HCT116 (cell line): Measurements from ENCODE around the gene NHERF2. TPM values are rescaled to one million over a fixed set of nuclear protein-coding genes. Genes with fewer than 3 reads are reported as not detected.

Experiments
- ATAC-seq: fragments of 200-7000 bp; cut with Tn5 transposase; 2 replicates; pipeline ENCODE4 v1.9.1; 2020; ENCODE audit warnings: mild to moderate bottlenecking, moderate library complexity
- BruUV-seq: library from RNA; stranded (reverse); fragments of 400-500 nt; replicated peaks from 2 replicates; lab custom pipeline; 2021; lab: Mats Ljungman, UMichigan
- CTCF ChIA-PET: fragments of 300-600 bp; sonication (Branson Sonifier 250); formaldehyde crosslinking; loops from one replicate; lab custom pipeline; 2021; ENCODE audit warnings: antibody characterized with exemption; lab: Charles Lee
- POLR2A ChIA-PET: fragments of 300-600, 350-600 bp; sonication (Branson Sonifier 250); formaldehyde crosslinking; loops from one replicate; lab custom pipeline; 2021; ENCODE audit warnings: antibody characterized with exemption; lab: Charles Lee
- RAD21 ChIA-PET, 2 experiments: fragments of 300-600 bp; sonication (Branson Sonifier 250); formaldehyde crosslinking; loops; one replicate each; lab custom pipeline; 2023; ENCODE audit warnings: low total read pairs in 2 of 2; ENCODE audit not compliant: uncharacterized antibody in 2 of 2, unreplicated experiment in 2 of 2, low non-redundant PET in 1 of 2; lab: Charles Lee
- DNase-seq: peaks from one replicate; pipeline ENCODE4 v3.0.0-alpha.2; 2010; ENCODE audit warnings: low read depth, low spot score
- H2AFZ ChIP-seq: fragments of 200-600 bp; shearing (Covaris generic), sonication (generic); 2 replicates; pipeline ENCODE4 v1.6.1; 2017; ENCODE audit warnings: low read depth, mixed run types, mixed read lengths, antibody characterized with exemption, low read length; ENCODE audit not compliant: poor library complexity, severe bottlenecking
- H3K27ac ChIP-seq: 2 replicates; pipeline ENCODE4 v1.5.1; 2012; ENCODE audit warnings: low read depth, low read length
- H3K27me3 ChIP-seq: fragments of 200-600 bp; sonication (generic); 2 replicates; pipeline ENCODE4 v1.6.1; 2016; ENCODE audit warnings: mixed run types, low read length, mixed read lengths; ENCODE audit not compliant: insufficient read depth
- H3K36me3 ChIP-seq, 2 experiments: fragments of 200-500 bp in 1 of 2; fragments of 200-600 bp in 1 of 2; sonication (Bioruptor generic) in 1 of 2; sonication (generic) in 1 of 2; 2 replicates each; pipeline versions ENCODE4 v1.5.1 to v1.6.1; 2014 to 2016; ENCODE audit warnings: low read length in 2 of 2, inconsistent platforms in 1 of 2, mixed read lengths in 1 of 2, mixed run types in 1 of 2; ENCODE audit not compliant: insufficient read depth in 2 of 2, control insufficient read depth in 1 of 2
- H3K4me1 ChIP-seq, 2 experiments: fragments of 200-600 bp in 1 of 2; sonication (generic) in 1 of 2; 2 replicates each; pipeline versions ENCODE4 v1.5.1 to v1.6.1; 2012 to 2017; ENCODE audit warnings: low read length in 2 of 2, inconsistent platforms in 1 of 2, mild to moderate bottlenecking in 1 of 2, mixed read lengths in 1 of 2, mixed run types in 1 of 2, moderate library complexity in 1 of 2; ENCODE audit not compliant: insufficient read depth in 2 of 2, control insufficient read depth in 1 of 2
- H3K4me2 ChIP-seq: fragments of 200-600 bp; sonication (generic); 2 replicates; pipeline ENCODE4 v1.6.1; 2017; ENCODE audit warnings: mixed run types, low read length, mixed read lengths
- H3K4me3 ChIP-seq, 2 experiments: fragments of 200-600 bp in 1 of 2; sonication (generic) in 1 of 2; replicated peaks in 1 of 2; 2 replicates each; pipeline ENCODE4 v1.5.1; 2011 to 2016; ENCODE audit warnings: low read length in 2 of 2, control low read depth in 1 of 2, low read depth in 1 of 2, mild to moderate bottlenecking in 1 of 2, mixed read lengths in 1 of 2, mixed run types in 1 of 2
- H3K79me2 ChIP-seq: fragments of 200-600 bp; sonication (generic); 2 replicates; pipeline ENCODE4 v1.6.1; 2017; ENCODE audit warnings: mild to moderate bottlenecking, mixed run types, low read length, moderate library complexity, mixed read lengths; ENCODE audit not compliant: insufficient read depth
- H3K9ac ChIP-seq: fragments of 200-600 bp; sonication (generic); 2 replicates; pipeline ENCODE4 v1.6.1; 2016; ENCODE audit warnings: low read length, mixed read lengths
- H3K9me2 ChIP-seq: fragments of 200-600 bp; sonication (generic), shearing (Covaris generic); 2 replicates; pipeline ENCODE4 v1.6.1; 2017; ENCODE audit warnings: mixed run types, mild to moderate bottlenecking, moderate library complexity; ENCODE audit not compliant: insufficient read depth
- H3K9me3 ChIP-seq, 2 experiments: fragments of 200-500 bp in 1 of 2; fragments of 200-600 bp in 1 of 2; sonication (Bioruptor generic) in 1 of 2; sonication (generic) in 1 of 2; 2 replicates each; pipeline ENCODE4 v1.6.1; 2014 to 2017; ENCODE audit warnings: low read length in 2 of 2, mixed read lengths in 2 of 2, inconsistent platforms in 1 of 2, low read depth in 1 of 2, mild to moderate bottlenecking in 1 of 2, mixed run types in 1 of 2, moderate library complexity in 1 of 2; ENCODE audit not compliant: control insufficient read depth in 1 of 2, insufficient read depth in 1 of 2
- H4K20me1 ChIP-seq: fragments of 200-600 bp; sonication (generic), shearing (Covaris generic); 2 replicates; pipeline ENCODE4 v1.6.1; 2017; ENCODE audit warnings: mixed run types, mild to moderate bottlenecking, moderate library complexity; ENCODE audit not compliant: insufficient read depth
- CBX3 ChIP-seq: IDR thresholded peaks from 2 replicates; pipeline ENCODE4 v1.6.1; 2012; ENCODE audit warnings: low read depth
- EGR1 ChIP-seq: IDR thresholded peaks from 2 replicates; pipeline ENCODE4 v1.6.1; 2012; ENCODE audit warnings: low read depth
- ELF1 ChIP-seq: IDR thresholded peaks from 2 replicates; pipeline ENCODE4 v1.6.1; 2012; ENCODE audit warnings: low read depth, borderline replicate concordance
- EZH2phosphoT487 ChIP-seq: fragments of 200-600 bp; IDR thresholded peaks from 2 replicates; pipeline ENCODE4 v1.6.1; 2018; ENCODE audit warnings: antibody characterized with exemption, borderline replicate concordance
- FOSL1 ChIP-seq: IDR thresholded peaks from 2 replicates; pipeline ENCODE4 v1.6.1; 2012; ENCODE audit warnings: low read depth
- POLR2A ChIP-seq: IDR thresholded peaks from 2 replicates; pipeline ENCODE4 v1.7.0; 2011; ENCODE audit warnings: borderline replicate concordance; ENCODE audit not compliant: insufficient read depth, insufficient read length; ENCODE audit errors: extremely low read depth
- POLR2AphosphoS5 ChIP-seq: IDR thresholded peaks from 2 replicates; pipeline ENCODE4 v1.6.1; 2011; ENCODE audit warnings: mild to moderate bottlenecking, low read depth, low read length, moderate library complexity
- RAD21 ChIP-seq: IDR thresholded peaks from 2 replicates; pipeline ENCODE4 v1.6.1; 2012; ENCODE audit warnings: low read depth, mild to moderate bottlenecking
- SP1 ChIP-seq: IDR thresholded peaks from 2 replicates; pipeline ENCODE4 v1.6.1; 2012; ENCODE audit warnings: low read depth
- TCF7L2 ChIP-seq: IDR thresholded peaks from 2 replicates; pipeline ENCODE4 v1.7.0; 2011; ENCODE audit warnings: borderline replicate concordance, inconsistent platforms; ENCODE audit not compliant: insufficient read depth, insufficient read length; ENCODE audit errors: extremely low read depth
- YY1 ChIP-seq: IDR thresholded peaks from 2 replicates; pipeline ENCODE4 v1.6.1; 2011; ENCODE audit warnings: low read length, low read depth, moderate library complexity, mild to moderate bottlenecking; ENCODE audit not compliant: insufficient replicate concordance; ENCODE audit errors: extremely low read depth
- ZFX ChIP-seq: fragments of 450-650 bp; IDR thresholded peaks from 2 replicates; pipeline ENCODE4 v1.6.1; 2017
- ZNF274 ChIP-seq: fragments of 200-500 bp; sonication (Bioruptor generic); IDR thresholded peaks from 2 replicates; pipeline ENCODE4 v1.6.1; 2014; ENCODE audit warnings: mild to moderate bottlenecking, low read depth, low read length, inconsistent platforms
- intact Hi-C: fragments of 100-400 bp; cut with micrococcal nuclease; formaldehyde crosslinking; loops from 2 replicates; pipeline ENCODE4 v1.10.0; 2022
- total RNA-seq: library from RNA; stranded (reverse); gene quantifications from one replicate; pipeline ENCODE4 v1.2.1, GENCODE V29; 2021; ENCODE audit not compliant: unreplicated experiment
- TF ChIP-seq, protein P1 (sequence below), 3 experiments: fragments of 200-600 bp in 1 of 3; sonication (generic) in 1 of 3; IDR thresholded peaks in 2 of 3; conservative IDR thresholded peaks in 1 of 3; 2 replicates each; pipeline ENCODE4 v1.5.1; 2012 to 2017; ENCODE audit warnings: low read depth in 2 of 3, low read length in 2 of 3, antibody characterized with exemption in 1 of 3, borderline replicate concordance in 1 of 3, control low read depth in 1 of 3, mild to moderate bottlenecking in 1 of 3, mixed read lengths in 1 of 3, mixed run types in 1 of 3, moderate library complexity in 1 of 3; ENCODE audit not compliant: insufficient read depth in 1 of 3
- TF ChIP-seq, protein P2 (sequence below): IDR thresholded peaks from 2 replicates; pipeline ENCODE4 v1.6.1; 2011; ENCODE audit warnings: mild to moderate bottlenecking, low read length, moderate library complexity; ENCODE audit not compliant: insufficient replicate concordance; ENCODE audit errors: extremely low read depth
- TF ChIP-seq, protein P3 (sequence below): IDR thresholded peaks from 2 replicates; pipeline ENCODE4 v1.6.1; 2012
- TF ChIP-seq, protein P4 (sequence below): IDR thresholded peaks from 2 replicates; pipeline ENCODE4 v1.6.1; 2012

Gene NHERF2
- total RNA-seq, 1 experiment from 2014 or later, result 58.4 TPM

DNA sequence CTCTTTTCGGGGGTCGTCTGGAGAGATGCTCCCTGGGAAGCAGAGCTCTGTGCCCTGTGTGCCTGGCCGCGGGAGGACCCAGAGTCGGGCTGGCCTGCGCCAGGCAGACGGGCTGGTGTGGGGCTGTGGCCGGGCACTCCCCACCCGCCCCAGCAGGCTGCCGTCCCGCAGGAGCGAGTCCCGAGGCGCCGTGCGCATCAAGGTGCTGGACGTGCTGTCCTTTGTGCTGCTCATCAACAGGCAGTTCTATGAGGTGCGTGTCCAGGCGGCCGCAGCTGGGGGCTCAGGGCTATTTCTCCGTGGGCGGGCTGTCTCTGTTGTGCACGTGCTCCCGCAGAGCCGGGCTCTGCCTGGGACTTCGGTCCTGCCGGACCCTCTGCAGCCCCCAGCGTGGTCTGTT lies 36.1 kb downstream of the NHERF2 start:
- TF ChIP-seq, protein P1, sequence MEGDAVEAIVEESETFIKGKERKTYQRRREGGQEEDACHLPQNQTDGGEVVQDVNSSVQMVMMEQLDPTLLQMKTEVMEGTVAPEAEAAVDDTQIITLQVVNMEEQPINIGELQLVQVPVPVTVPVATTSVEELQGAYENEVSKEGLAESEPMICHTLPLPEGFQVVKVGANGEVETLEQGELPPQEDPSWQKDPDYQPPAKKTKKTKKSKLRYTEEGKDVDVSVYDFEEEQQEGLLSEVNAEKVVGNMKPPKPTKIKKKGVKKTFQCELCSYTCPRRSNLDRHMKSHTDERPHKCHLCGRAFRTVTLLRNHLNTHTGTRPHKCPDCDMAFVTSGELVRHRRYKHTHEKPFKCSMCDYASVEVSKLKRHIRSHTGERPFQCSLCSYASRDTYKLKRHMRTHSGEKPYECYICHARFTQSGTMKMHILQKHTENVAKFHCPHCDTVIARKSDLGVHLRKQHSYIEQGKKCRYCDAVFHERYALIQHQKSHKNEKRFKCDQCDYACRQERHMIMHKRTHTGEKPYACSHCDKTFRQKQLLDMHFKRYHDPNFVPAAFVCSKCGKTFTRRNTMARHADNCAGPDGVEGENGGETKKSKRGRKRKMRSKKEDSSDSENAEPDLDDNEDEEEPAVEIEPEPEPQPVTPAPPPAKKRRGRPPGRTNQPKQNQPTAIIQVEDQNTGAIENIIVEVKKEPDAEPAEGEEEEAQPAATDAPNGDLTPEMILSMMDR (IDR thresholded peaks at IDR 0.05 in 2 of 3, conservative IDR thresholded peaks at IDR 0.05 in 1 of 3; ENCODE audit: borderline replicate concordance in 1 of 3, insufficient read depth in 1 of 3, low read depth in 2 of 3, low read length in 2 of 3), result no peak
- TF ChIP-seq ZFX (no peak), YY1 (no peak), SP1 (no peak), POLR2A (no peak), RAD21 (no peak), ZNF274 (no peak), CBX3 (no peak), TCF7L2 (no peak), EGR1 (no peak), FOSL1 (no peak), ELF1 (no peak), EZH2phosphoT487 (no peak), POLR2AphosphoS5 (no peak)
- TF ChIP-seq, protein P2, sequence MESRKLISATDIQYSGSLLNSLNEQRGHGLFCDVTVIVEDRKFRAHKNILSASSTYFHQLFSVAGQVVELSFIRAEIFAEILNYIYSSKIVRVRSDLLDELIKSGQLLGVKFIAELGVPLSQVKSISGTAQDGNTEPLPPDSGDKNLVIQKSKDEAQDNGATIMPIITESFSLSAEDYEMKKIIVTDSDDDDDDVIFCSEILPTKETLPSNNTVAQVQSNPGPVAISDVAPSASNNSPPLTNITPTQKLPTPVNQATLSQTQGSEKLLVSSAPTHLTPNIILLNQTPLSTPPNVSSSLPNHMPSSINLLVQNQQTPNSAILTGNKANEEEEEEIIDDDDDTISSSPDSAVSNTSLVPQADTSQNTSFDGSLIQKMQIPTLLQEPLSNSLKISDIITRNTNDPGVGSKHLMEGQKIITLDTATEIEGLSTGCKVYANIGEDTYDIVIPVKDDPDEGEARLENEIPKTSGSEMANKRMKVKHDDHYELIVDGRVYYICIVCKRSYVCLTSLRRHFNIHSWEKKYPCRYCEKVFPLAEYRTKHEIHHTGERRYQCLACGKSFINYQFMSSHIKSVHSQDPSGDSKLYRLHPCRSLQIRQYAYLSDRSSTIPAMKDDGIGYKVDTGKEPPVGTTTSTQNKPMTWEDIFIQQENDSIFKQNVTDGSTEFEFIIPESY, result no peak
- TF ChIP-seq, protein P3, sequence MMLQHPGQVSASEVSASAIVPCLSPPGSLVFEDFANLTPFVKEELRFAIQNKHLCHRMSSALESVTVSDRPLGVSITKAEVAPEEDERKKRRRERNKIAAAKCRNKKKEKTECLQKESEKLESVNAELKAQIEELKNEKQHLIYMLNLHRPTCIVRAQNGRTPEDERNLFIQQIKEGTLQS, result no peak
- TF ChIP-seq, protein P4, sequence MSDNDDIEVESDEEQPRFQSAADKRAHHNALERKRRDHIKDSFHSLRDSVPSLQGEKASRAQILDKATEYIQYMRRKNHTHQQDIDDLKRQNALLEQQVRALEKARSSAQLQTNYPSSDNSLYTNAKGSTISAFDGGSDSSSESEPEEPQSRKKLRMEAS, result no peak
- POLR2A ChIA-PET, result no interaction called here
- Histone ChIP-seq H3K9me2 (no peaks in the 10 kb centered on the region), H3K4me1 (no peaks in the 10 kb centered on the region), H3K4me3 (no peak overlapping the region), H3K79me2 (no peaks in the 10 kb centered on the region), H3K27ac (no peak overlapping the region), H3K27me3 (no peaks in the 10 kb centered on the region), H3K9me3 (no peaks in the 10 kb centered on the region), H3K36me3 (peaks cover 3 to 7% of the 10 kb centered on the region in 2 experiments; a peak in 2 of 4 replicates), H4K20me1 (no peaks in the 10 kb centered on the region), H3K9ac (no peak overlapping the region), H2AFZ (no peak overlapping the region), H3K4me2 (no peak overlapping the region)
- ATAC-seq (no peak), DNase-seq (no peak)
- intact Hi-C loops, result no loop called here
- no TSS peak for BruUV-seq
- CTCF ChIA-PET, result no interaction called here
- RAD21 ChIA-PET, result no interaction called here
